ENCODE results near the gene MED26.

- TF ChIP-seq CTCF (IDR thresholded peaks at IDR 0.05) = no peak
- TF ChIP-seq POLR2AphosphoS5 (IDR thresholded peaks at IDR 0.05; ENCODE audit: low read depth, low read length) = no peak
- no peak for TF ChIP-seq SIN3A (IDR thresholded peaks at IDR 0.05; ENCODE audit: borderline replicate concordance, insufficient read depth, low read depth, low read length)
- TF ChIP-seq REST (IDR thresholded peaks at IDR 0.05; ENCODE audit: insufficient read depth in 1 of 2, low read depth in 2 of 2, low read length in 1 of 2) = no peak
- no peak for TF ChIP-seq TCF7L2 (IDR thresholded peaks at IDR 0.05; ENCODE audit: low read depth, low read length)
Observed at GRCh38 chr19:16628984-16629691, 1.1 kb upstream of the MED26 start.

Data from Panc1 (cell line).